RWPE1 (cell line): Measurements from ENCODE around the gene DGCR6L.
"Not testable (repeated sequence)": the region's sequence is repeated elsewhere in the genome, so short reads cannot be mapped to it uniquely, and the experiment has no call there.

Source experiments
- CTCF ChIA-PET: fragments of 350-600 bp; sonication (Branson Sonifier 250); formaldehyde crosslinking; extraction: SDS; loops from one replicate; lab custom pipeline; 2021; lab: Yijun Ruan, JAX
- POLR2A ChIA-PET: fragments of 400-600 bp; formaldehyde crosslinking; extraction: SDS; loops from one replicate; lab custom pipeline; 2020; ENCODE audit warnings: antibody characterized with exemption; ENCODE audit not compliant: low non-redundant PET; lab: Yijun Ruan, JAX
- DNase-seq: peaks from one replicate; pipeline ENCODE4 v3.0.0; 2012; ENCODE audit warnings: low spot score
- H3K27ac ChIP-seq: fragments of 450-650 bp; 2 replicates; pipeline ENCODE4 v1.5.1; 2017
- CTCF ChIP-seq: fragments of 450-650 bp; conservative IDR thresholded peaks from 2 replicates; pipeline ENCODE4 v1.5.1; 2017; ENCODE audit warnings: low read depth, mild to moderate bottlenecking

The DGCR6L gene

GRCh38 chr22:20319041-20319744 is 667 bp downstream of the DGCR6L start:
- no peak for TF ChIP-seq CTCF
- ChIA-PET CTCF (no interaction called here), POLR2A (no interaction called here)
- DNase-seq = no peak
- H3K27ac ChIP-seq = peak overlapping the region; percentile 77

- POLR2A ChIA-PET, H3K27ac ChIP-seq, DNase-seq: not testable (repeated sequence)
- CTCF ChIA-PET = interaction anchor here (0.6 kb wide), 1 partner anchor 77 kb away, joined by 3 read pairs; no protein-coding TSS in a partner anchor
These were observed 1.7 kb downstream of the DGCR6L start for GRCh38 chr22:20318043-20318688.

- H3K27ac ChIP-seq, POLR2A ChIA-PET, DNase-seq: not testable (repeated sequence)
- CTCF ChIA-PET = interaction anchor here (0.6 kb wide), 1 partner anchor 77 kb away, joined by 3 read pairs; no protein-coding TSS in a partner anchor
- peak; percentile 64 for TF ChIP-seq CTCF
These were observed 2.3 kb downstream of the DGCR6L start for GRCh38 chr22:20317402-20318042.

- no peak for DNase-seq
- no peak for TF ChIP-seq CTCF
- CTCF ChIA-PET = interaction anchor here (1.2 kb wide), 1 partner anchor 160 kb away, joined by 3 read pairs; no protein-coding TSS in a partner anchor
- POLR2A ChIA-PET = no interaction called here
- H3K27ac ChIP-seq = no peak overlapping the region; the same call in 1 of the 2 replicates
These were observed 2.9 kb downstream of the DGCR6L start for GRCh38 chr22:20316844-20317401.

- CTCF ChIA-PET = interaction anchor here (1.2 kb wide), 1 partner anchor 159 kb away, joined by 3 read pairs; no protein-coding TSS in a partner anchor
- no peak for DNase-seq
- H3K27ac ChIP-seq = no peak overlapping the region
- POLR2A ChIA-PET = no interaction called here
- TF ChIP-seq CTCF = no peak
These were observed 3.5 kb downstream of the DGCR6L start for GRCh38 chr22:20316217-20316843.

- H3K27ac ChIP-seq = no peak overlapping the region
- ChIA-PET CTCF (interaction anchor here (0.6 to 1.2 kb wide), 2 partner anchors 8 to 159 kb away, joined by 3 to 4 read pairs; no protein-coding TSS in a partner anchor), POLR2A (no interaction called here)
These were observed 4.3 kb downstream of the DGCR6L start for GRCh38 chr22:20315337-20316216.

GRCh38 chr22:20314741-20315336 is 5.0 kb downstream of the DGCR6L start:
- CTCF ChIA-PET, H3K27ac ChIP-seq, DNase-seq: not testable (repeated sequence)
- POLR2A ChIA-PET = interaction anchor here (0.6 kb wide), 1 partner anchor 373 kb away, joined by 3 read pairs; the partner anchor contains the start of genes COMT and TXNRD2

More at GRCh38 chr22:20315337-20316216, 4.3 kb downstream of the DGCR6L start:
- DNase-seq = no peak
- TF ChIP-seq CTCF = no peak

GRCh38 chr22:20314206-20314605 is 5.7 kb downstream of the DGCR6L start:
- CTCF ChIA-PET, DNase-seq, H3K27ac ChIP-seq: not testable (repeated sequence)
- POLR2A ChIA-PET = interaction anchor here (0.6 kb wide), 1 partner anchor 373 kb away, joined by 3 read pairs; the partner anchor contains the start of genes COMT and TXNRD2
